C4-2B (cell line): ENCODE results near the gene SMIM9.
"Not testable (repeated sequence)": the region's sequence is repeated elsewhere in the genome, so short reads cannot be mapped to it uniquely, and the experiment has no call there.

Experiments
- H3K27ac ChIP-seq: fragments of 450-650 bp; 2 replicates; pipeline ENCODE4 v1.5.1; 2017
- ZFX ChIP-seq: fragments of 450-650 bp; IDR thresholded peaks from 2 replicates; pipeline ENCODE4 v1.6.1; 2017
- TF ChIP-seq, protein P1 (sequence below): fragments of 450-650 bp; conservative IDR thresholded peaks from 2 replicates; pipeline ENCODE4 v1.5.1; 2017; ENCODE audit warnings: mild to moderate bottlenecking

Gene SMIM9

GRCh38 chrX:154834562-154834961, at the start of gene SMIM9:
Gene SMIM9, minus strand, starts transcription at chrX:154834662. Its CDS starts 3,806 bp downstream, at chrX:154830856.
- H3K27ac ChIP-seq, result no peak within 1 kb of the TSS
- TF ChIP-seq ZFX, result no peak
- TF ChIP-seq, protein P1, sequence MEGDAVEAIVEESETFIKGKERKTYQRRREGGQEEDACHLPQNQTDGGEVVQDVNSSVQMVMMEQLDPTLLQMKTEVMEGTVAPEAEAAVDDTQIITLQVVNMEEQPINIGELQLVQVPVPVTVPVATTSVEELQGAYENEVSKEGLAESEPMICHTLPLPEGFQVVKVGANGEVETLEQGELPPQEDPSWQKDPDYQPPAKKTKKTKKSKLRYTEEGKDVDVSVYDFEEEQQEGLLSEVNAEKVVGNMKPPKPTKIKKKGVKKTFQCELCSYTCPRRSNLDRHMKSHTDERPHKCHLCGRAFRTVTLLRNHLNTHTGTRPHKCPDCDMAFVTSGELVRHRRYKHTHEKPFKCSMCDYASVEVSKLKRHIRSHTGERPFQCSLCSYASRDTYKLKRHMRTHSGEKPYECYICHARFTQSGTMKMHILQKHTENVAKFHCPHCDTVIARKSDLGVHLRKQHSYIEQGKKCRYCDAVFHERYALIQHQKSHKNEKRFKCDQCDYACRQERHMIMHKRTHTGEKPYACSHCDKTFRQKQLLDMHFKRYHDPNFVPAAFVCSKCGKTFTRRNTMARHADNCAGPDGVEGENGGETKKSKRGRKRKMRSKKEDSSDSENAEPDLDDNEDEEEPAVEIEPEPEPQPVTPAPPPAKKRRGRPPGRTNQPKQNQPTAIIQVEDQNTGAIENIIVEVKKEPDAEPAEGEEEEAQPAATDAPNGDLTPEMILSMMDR, result no peak

- H3K27ac ChIP-seq, result not testable (repeated sequence)
Observed at GRCh38 chrX:154884069-154884468, 49.6 kb upstream of the SMIM9 start.

DNA sequence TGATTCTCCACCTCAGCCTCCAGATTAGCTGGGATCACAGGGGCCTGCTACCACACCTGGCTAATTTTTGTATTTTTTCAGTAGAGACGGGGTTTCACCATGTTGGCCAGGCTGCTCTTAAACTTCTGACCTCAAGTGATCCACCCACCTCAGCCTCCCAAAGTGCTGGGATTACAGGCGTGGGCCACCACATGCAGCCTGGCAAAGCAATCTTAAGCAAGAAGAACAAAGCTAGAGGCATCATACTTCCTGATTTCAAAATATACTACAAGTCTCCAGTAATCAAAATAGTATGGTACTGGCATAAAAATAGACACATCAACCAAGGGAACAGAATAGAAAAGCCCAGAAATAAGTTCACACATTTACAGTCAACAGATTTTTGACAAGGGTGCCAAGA, 38.9 kb upstream of the SMIM9 start:
- TF ChIP-seq, protein P1, result no peak
- no peak for TF ChIP-seq ZFX
- no peak overlapping the region for H3K27ac ChIP-seq

GRCh38 chrX:154868522-154868921, 34.1 kb upstream of the SMIM9 start:
- not testable (repeated sequence) for H3K27ac ChIP-seq

- TF ChIP-seq, protein P1, result no peak
- TF ChIP-seq ZFX, result no peak
- H3K27ac ChIP-seq, result no peak overlapping the region
Observed at GRCh38 chrX:154855256-154855655, 20.8 kb upstream of the SMIM9 start.

DNA sequence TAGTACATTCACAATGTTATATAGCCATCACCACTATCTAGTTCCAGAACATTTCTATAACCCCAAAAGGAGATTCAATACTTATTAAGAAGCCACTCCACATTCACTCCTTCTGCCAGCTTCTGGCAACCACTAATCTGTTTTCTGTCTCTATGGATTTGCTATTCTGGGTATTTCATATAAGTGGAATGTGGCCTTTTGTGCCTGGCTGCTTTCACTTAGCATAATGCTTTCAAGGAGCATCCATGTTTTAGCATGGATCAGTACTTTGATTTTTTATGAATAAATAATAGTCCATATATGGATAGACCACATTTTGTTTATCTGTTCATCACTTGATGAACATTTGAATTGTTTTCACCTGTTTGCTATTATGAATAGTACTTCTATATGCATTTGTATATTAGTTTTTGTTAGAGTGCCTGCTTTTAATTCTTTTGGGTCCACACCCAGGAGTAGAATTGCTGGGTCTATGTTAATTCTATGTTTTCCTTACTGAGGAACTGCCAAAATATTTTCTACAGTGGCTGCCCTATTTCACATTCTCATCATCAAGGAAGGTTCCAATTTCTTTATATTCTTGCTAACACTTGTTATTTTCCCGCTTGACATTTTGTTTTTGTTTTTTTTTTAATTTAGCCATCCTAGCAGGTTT, 16.6 kb upstream of the SMIM9 start:
- TF ChIP-seq, protein P1, result no peak
- TF ChIP-seq ZFX, result no peak
- H3K27ac ChIP-seq, result no peak overlapping the region

- no peak overlapping the region for H3K27ac ChIP-seq
- TF ChIP-seq ZFX, result no peak
- TF ChIP-seq, protein P1, result peak; percentile 70
Observed at GRCh38 chrX:154840856-154841255, 6.4 kb upstream of the SMIM9 start.

DNA sequence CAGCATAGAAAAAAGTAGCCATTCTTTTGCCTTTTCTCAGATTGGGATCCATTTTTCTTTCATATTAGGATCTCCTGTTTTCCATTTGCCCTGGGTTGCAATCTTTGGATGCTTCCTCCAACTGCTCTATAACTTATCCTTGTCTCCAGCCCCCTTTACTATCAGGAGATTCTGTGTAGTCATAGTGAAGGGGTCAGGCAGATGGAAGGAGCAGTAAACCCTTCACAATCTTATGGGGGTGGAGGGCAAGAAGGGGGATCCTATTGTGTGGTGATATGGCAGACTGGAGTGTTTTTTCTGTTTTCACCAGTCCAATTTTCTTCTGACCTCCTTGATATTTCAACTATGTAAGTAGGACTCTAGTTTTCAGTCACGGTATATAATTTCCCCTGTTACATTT, 1.7 kb upstream of the SMIM9 start:
- TF ChIP-seq, protein P1, result no peak
- no peak for TF ChIP-seq ZFX

More for the DNA sequence above, 1.7 kb upstream of the SMIM9 start:
- H3K27ac ChIP-seq, result no peak overlapping the region
